Esophagus mucosa (tissue), 1 donor: ENCODE measurements around the gene PLAC8L1. TPM values are rescaled to one million over a fixed set of nuclear protein-coding genes. Genes with fewer than 3 reads are reported as not detected.

Experiments used
- ATAC-seq: fragments of 200-7000 bp; cut with Tn5 transposase; one replicate; pipeline ENCODE4 v1.9.1; 2020
- total RNA-seq: library from RNA; stranded (reverse); gene quantifications from one replicate; pipeline ENCODE4 v1.2.4, GENCODE V29; 2023
- donor health status: DM: yes; HTN: yes; CAD: no.

The PLAC8L1 gene
- total RNA-seq, 1 donor from 2014 or later: 0.52 TPM

- ATAC-seq: peak; percentile 93
Observed at GRCh38 chr5:146042628-146043279, 62.6 kb downstream of the PLAC8L1 start.

- ATAC-seq: peak; percentile 9
Observed at GRCh38 chr5:146041180-146041789, 64.1 kb downstream of the PLAC8L1 start.

- peak; percentile 78 for ATAC-seq
Observed at GRCh38 chr5:146040527-146040926, 64.8 kb downstream of the PLAC8L1 start.

DNA sequence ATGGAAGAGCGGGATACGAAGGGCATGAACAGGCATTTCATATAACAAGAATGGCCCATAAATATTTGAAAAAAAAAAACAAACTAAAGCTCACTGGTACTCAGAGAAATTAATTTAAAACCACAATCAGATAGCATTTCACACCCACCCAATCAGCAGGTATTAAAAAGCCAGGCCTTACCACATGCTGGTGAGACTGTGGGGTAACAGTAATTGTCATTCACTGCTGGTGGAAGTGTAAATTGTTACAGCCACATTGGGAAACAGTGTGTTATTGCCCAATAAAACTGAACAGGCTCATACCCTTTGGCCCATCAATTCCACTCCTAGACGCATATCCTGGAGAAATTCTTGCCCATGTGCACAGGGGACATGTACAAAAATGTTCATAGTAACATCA lies 66.0 kb downstream of the PLAC8L1 start:
- no peak for ATAC-seq

DNA sequence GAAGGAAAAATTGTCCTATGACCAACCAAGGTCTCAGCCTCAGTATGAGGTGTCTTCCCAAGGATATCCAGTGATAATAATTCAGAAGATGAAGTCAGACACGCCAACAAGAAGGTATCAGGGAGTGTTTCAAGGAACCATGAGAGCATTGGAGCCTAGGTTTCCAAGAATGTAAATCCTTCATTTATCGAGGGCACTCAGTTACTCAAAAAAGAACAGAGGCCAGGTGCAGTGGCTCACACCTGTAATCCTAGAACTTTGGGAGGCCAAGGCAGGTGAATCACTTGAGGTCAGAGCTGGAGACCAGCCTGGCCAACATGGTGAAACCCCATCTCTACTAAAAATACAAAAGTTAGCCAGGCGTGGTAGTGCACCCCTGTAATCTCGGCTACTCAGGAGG lies 70.8 kb downstream of the PLAC8L1 start:
- no peak for ATAC-seq

Other genes starting within 250 kb of the PLAC8L1 start
- not detected for gene GRXCR2, start 232.6 kb downstream of the PLAC8L1 start, total RNA-seq
- gene SH3RF2, start 169.0 kb downstream of the PLAC8L1 start, total RNA-seq: 49.8 TPM
- 66.0 TPM for gene LARS1, start 77.1 kb upstream of the PLAC8L1 start, total RNA-seq
- gene RBM27, start 98.0 kb upstream of the PLAC8L1 start, total RNA-seq: 7.5 TPM
- not detected for gene POU4F3, start 233.3 kb upstream of the PLAC8L1 start, total RNA-seq